ENCODE measurements around the gene AKAP6.
"Not testable (repeated sequence)": the region's sequence is repeated elsewhere in the genome, so short reads cannot be mapped to it uniquely, and the experiment has no call there.

The AKAP6 gene

GRCh38 chr14:32761381-32761968 is 432.4 kb downstream of the AKAP6 start:
- no peak for DNase-seq (ENCODE audit: low read depth)

DNA sequence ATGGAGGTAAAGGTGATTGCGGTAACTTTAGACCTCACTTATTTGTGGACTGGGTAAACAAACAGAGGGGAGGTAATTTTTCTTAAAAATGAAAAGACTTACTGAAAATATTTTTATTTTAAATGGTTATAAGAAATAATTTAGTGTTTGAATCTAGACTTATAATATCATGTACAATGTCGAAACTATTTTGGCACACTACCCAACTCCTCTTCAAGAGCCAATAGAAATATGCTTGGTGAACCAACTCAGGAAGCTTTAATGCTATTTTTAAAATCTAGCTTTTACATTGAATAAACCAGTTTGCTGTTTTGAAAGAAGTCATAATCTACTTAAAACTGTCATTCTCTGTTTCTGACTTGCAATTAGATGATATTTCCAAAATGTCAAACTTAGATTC is 433.8 kb downstream of the AKAP6 start:
- no peak for DNase-seq (ENCODE audit: low read depth)

GRCh38 chr14:32763673-32764072 is 434.6 kb downstream of the AKAP6 start:
- no peak for DNase-seq (ENCODE audit: low read depth)

DNA sequence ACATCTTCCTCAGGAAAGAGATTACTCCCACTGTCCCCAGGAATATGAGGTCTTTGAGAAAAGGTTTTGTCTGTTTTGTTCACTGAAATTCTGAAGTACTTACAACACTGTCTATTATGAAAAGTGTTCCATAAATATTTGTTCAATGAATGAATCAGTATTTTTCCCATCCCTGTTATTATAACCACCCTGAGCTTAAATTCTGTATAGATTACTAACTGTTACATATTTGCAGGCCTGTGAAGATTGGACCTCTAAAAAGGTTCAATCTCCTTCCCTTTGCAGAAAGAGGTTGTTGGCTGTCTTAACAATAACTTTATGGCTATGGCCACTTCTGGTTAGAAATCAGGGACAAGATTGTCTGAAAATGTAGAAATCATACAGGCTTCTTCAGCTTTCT is 435.0 kb downstream of the AKAP6 start:
- DNase-seq (ENCODE audit: low read depth): no peak

- DNase-seq (ENCODE audit: low read depth): no peak
These were observed 441.3 kb downstream of the AKAP6 start for GRCh38 chr14:32770422-32770821.

- no peak for DNase-seq (ENCODE audit: low read depth)
These were observed 445.1 kb downstream of the AKAP6 start for GRCh38 chr14:32774214-32774613.

GRCh38 chr14:32779840-32780239 is 450.7 kb downstream of the AKAP6 start:
- no peak for DNase-seq (ENCODE audit: low read depth)

- DNase-seq (ENCODE audit: low read depth): no peak
These were observed 455.3 kb downstream of the AKAP6 start for GRCh38 chr14:32784405-32784804.

- no peak for DNase-seq (ENCODE audit: low read depth)
These were observed 456.5 kb downstream of the AKAP6 start for GRCh38 chr14:32785585-32785984.

- DNase-seq (ENCODE audit: low read depth): no peak
These were observed 457.8 kb downstream of the AKAP6 start for GRCh38 chr14:32786886-32787285.

DNA sequence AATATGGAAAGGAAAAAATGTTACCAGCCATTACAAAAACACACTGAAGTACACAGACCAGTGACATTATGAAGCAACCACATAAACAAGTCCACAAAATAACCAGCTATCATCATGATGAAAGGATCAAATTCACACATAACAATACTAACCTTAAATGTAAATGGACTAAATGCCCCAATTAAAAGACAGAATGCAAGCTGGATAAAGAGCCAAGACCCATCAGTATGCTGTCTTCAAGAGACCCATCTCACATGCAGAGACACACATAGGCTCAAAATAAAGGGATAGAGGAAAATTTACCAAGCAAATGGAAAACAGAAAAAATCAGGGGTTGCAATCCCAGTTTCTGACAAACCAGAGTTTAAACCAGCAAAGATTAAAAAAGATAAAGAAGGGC is 463.9 kb downstream of the AKAP6 start:
- not testable (repeated sequence) for DNase-seq (ENCODE audit: low read depth)

GRCh38 chr14:32800320-32800719 is 471.2 kb downstream of the AKAP6 start:
- no peak for DNase-seq (ENCODE audit: low read depth)

DNA sequence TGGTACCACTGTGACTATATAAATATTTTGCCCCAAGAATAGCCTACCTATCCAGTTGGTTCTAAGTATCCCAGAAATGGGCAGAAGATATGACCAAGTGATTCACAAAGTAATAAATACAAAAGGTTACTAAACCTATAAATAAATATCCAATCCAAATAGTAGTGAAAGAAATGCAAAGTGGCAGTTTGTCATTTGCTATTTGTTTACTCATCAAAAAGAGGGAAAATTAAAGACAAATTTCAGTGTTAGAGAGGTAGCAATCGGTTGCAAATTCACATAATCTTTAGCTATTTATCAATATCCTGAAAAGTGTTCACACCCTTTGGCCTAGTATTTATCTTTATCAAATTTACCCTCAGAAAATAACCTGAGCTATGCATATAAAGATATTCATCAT is 473.2 kb downstream of the AKAP6 start:
- no peak for DNase-seq (ENCODE audit: low read depth)

GRCh38 chr14:32805979-32806378 is 476.9 kb downstream of the AKAP6 start:
- no peak for DNase-seq (ENCODE audit: low read depth)

DNA sequence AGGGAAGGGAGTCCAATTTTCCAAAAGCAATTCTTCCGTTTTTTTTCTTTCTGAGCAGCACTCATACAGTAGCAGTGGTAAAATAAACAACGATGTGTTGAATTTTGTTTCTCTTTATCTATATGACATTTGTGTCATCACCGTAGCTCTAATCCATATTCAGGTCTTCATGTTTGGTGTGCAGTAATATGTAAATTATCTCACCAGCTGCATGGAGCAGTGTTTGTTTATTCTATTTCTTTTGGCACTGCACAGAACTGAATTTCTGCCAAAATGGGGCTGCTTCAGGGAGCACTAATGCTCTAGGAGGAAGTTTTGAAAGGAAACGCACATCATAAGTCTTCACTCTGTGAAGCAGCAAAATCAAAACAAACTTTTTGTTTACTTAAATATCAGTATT is 479.5 kb downstream of the AKAP6 start:
- DNase-seq (ENCODE audit: low read depth): no peak

- no peak for DNase-seq (ENCODE audit: low read depth)
These were observed 480.2 kb downstream of the AKAP6 start for GRCh38 chr14:32809255-32809654.

DNA sequence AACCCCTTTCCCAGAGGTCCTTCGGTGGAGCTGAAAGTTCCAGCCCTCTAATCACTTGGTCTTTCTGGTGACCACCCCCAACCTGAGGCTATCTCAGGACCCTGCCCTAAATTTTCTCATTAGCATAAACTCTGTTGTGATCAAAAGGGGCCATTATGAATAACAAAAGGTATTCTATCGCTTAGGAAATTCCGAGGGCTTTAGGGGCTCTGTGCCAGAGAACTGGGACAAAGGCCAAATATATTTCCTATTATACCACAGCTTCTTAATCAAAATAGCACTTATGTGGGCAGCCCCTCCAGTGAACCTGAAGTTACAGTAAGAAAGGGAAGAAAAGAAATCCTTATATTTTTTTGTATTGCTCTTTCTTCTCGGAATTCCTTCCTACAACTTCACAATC is 484.3 kb downstream of the AKAP6 start:
- DNase-seq (ENCODE audit: low read depth): no peak

GRCh38 chr14:32814721-32815120 is 485.6 kb downstream of the AKAP6 start:
- no peak for DNase-seq (ENCODE audit: low read depth)

DNA sequence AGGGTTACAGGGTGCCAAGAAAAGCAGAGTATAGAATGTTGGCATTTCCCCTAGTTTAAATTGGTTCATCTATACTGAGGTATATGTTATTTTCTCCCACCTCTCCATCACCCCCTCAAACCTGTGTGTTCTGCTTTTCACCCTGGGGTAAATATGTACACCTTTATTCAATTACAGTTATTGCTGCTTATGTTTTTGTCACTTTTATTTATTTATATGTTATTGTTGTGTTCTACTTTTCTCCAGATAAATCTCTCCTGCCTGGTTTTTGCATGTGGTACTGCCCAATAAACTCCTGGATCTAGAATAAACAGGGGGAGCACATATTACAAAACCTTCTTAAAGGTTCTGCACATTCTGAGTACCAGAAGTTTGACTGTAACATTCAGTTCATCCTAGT is 487.5 kb downstream of the AKAP6 start:
- DNase-seq (ENCODE audit: low read depth): no peak

DNA sequence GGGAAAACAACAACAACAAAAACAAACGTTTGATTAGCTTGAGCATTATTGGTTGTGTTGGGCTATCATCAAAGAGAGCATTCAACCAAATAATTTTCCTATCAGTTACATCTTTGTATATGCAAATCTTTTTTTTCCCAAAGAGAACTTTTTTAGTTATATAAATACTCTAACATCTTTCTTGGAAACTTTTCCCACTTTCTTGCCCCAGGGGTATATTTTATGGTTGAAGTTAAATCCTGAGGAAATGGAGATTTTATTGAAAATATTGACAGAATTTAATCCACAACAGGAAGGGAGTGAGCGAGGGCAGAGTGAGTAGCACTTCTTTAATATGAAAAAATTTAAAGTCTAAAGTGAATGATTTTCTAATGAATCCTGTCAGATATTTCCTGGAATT is 488.7 kb downstream of the AKAP6 start:
- DNase-seq (ENCODE audit: low read depth): no peak

- DNase-seq (ENCODE audit: low read depth): no peak
These were observed 489.5 kb downstream of the AKAP6 start for GRCh38 chr14:32818581-32818980.

GRCh38 chr14:32820181-32820580 is 491.1 kb downstream of the AKAP6 start:
- no peak for DNase-seq (ENCODE audit: low read depth)

GRCh38 chr14:32820682-32821081 is 491.6 kb downstream of the AKAP6 start:
- no peak for DNase-seq (ENCODE audit: low read depth)

GRCh38 chr14:32821964-32822653 is 493.0 kb downstream of the AKAP6 start:
- no peak for DNase-seq (ENCODE audit: low read depth)
